Neural progenitor cell (in vitro differentiated cells): ENCODE results near the gene MAPKAPK3. TPM values are rescaled to one million over a fixed set of nuclear protein-coding genes. Genes with fewer than 3 reads are reported as not detected.

ENCODE experiments used
- DNase-seq: peaks from one replicate; pipeline ENCODE4 v3.0.0-alpha.2; 2016; ENCODE audit warnings: low spot score
- H2AFZ ChIP-seq: fragments of 200-600 bp; sonication (generic); replicated peaks from 2 replicates; pipeline ENCODE4 v1.6.1; 2016; ENCODE audit warnings: antibody characterized with exemption
- H3F3A ChIP-seq: fragments of 200-600 bp; sonication (generic); 2 replicates; pipeline ENCODE4 v1.6.1; 2016; ENCODE audit warnings: antibody characterized with exemption, low read depth
- H3K27ac ChIP-seq: fragments of 200-600 bp; sonication (generic); 2 replicates; pipeline ENCODE4 v1.5.1; 2016; ENCODE audit warnings: mild to moderate bottlenecking
- H3K27me3 ChIP-seq: fragments of 200-600 bp; sonication (generic); 2 replicates; pipeline ENCODE4 v1.6.1; 2016; ENCODE audit warnings: mild to moderate bottlenecking, moderate library complexity
- H3K36me3 ChIP-seq: fragments of 200-600 bp; sonication (generic); 2 replicates; pipeline ENCODE4 v1.5.1; 2016
- H3K4me1 ChIP-seq: fragments of 200-600 bp; sonication (generic); 2 replicates; pipeline ENCODE4 v1.6.1; 2016; ENCODE audit warnings: mixed run types
- H3K4me2 ChIP-seq: fragments of 200-600 bp; sonication (generic); 2 replicates; pipeline ENCODE4 v1.6.1; 2016
- H3K4me3 ChIP-seq: fragments of 200-600 bp; sonication (generic); 2 replicates; pipeline ENCODE4 v1.5.1; 2016
- H3K79me2 ChIP-seq: fragments of 200-600 bp; sonication (generic); 2 replicates; pipeline ENCODE4 v1.6.1; 2016; ENCODE audit warnings: low read depth
- H3K9ac ChIP-seq: fragments of 200-600 bp; sonication (generic); 2 replicates; pipeline ENCODE4 v1.6.1; 2016
- H3K9me3 ChIP-seq: fragments of 200-600 bp; sonication (generic); 2 replicates; pipeline ENCODE4 v1.5.1; 2016; ENCODE audit warnings: low read depth
- H4K20me1 ChIP-seq: fragments of 200-600 bp; sonication (generic); 2 replicates; pipeline ENCODE4 v1.6.1; 2016; ENCODE audit warnings: low read depth
- H3K27ac Mint-ChIP-seq: 3 replicates; pipeline ENCODE4 v1.8.0; 2021; ENCODE audit warnings: mixed read lengths
- H3K27me3 Mint-ChIP-seq: 2 replicates; pipeline ENCODE4 v1.8.0; 2022; ENCODE audit warnings: low read depth, mild to moderate bottlenecking, inconsistent platforms, moderate library complexity, mixed read lengths; ENCODE audit not compliant: insufficient read depth
- H3K36me3 Mint-ChIP-seq: 3 replicates; pipeline ENCODE4 v1.8.0; 2021; ENCODE audit warnings: mixed read lengths
- H3K4me1 Mint-ChIP-seq: 3 replicates; pipeline ENCODE4 v1.8.0; 2021; ENCODE audit warnings: mixed read lengths
- H3K4me3 Mint-ChIP-seq: 3 replicates; pipeline ENCODE4 v1.8.0; 2021; ENCODE audit warnings: mild to moderate bottlenecking, moderate library complexity, mixed read lengths
- H3K9me3 Mint-ChIP-seq: 3 replicates; pipeline ENCODE4 v1.8.0; 2020; ENCODE audit warnings: mixed read lengths
- EZH2 ChIP-seq: fragments of 200-600 bp; sonication (generic); IDR thresholded peaks from 2 replicates; pipeline ENCODE4 v1.6.1; 2017; ENCODE audit warnings: antibody characterized with exemption, mild to moderate bottlenecking, moderate library complexity
- EZH2phosphoT487 ChIP-seq: fragments of 200-600 bp; sonication (generic); IDR thresholded peaks from 2 replicates; pipeline ENCODE4 v1.6.1; 2017; ENCODE audit warnings: antibody characterized with exemption
- total RNA-seq: library from RNA; depleted of rRNA; stranded (reverse); fragments of >200 nt; gene quantifications from 2 replicates; pipeline ENCODE4 v1.2.3, GENCODE V29; 2015; ENCODE audit warnings: low replicate concordance
- TF ChIP-seq, protein P1 (sequence below): fragments of 200-600 bp; sonication (generic); IDR thresholded peaks from 2 replicates; pipeline ENCODE4 v1.5.1; 2017; ENCODE audit warnings: antibody characterized with exemption, mild to moderate bottlenecking

Gene MAPKAPK3
- total RNA-seq, 1 donor from 2014 or later, result 47.7 TPM

DNA sequence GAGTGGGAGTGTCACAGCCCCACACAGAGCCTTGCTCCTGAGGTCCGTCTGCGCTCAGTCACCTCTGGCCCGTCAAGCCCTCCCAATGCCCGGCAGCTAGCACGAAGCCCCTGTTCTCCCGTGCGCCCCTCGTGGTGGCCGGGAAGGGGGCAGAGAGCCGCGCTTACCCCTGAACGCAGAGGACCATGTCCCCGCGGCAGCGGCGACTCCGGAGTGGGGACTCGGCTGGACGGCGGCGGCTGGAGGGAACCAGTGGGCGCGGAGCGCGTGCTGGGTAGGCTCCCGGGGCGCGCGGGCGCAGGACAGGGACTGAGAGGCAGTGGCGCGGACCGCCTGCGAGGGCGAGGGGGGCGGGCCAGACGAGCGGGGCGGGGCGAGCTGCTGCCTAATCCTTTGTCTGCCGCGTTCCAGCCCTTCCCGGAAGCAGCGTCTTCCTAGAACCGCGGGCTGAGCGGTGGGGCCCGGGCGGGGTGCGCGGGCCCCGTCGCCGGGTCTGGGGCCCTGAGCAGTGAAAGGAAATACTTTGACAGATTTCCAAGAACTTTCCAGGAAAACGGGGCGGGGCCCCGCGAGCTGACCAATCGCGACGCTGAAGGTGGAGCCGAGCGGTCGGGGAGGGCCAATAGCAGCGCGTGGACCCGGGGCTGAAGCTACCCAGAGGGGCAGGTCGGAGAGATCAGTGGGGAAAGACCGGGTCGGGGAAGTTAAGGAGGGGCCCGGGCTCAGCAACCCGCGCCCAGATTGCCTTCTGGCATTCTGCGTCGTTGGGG, 5.3 kb upstream of the MAPKAPK3 start, which contains the start of gene CISH:
TSS of gene CISH (minus strand) at position 311 of the 770 bp plus-strand sequence. CDS start at position 187, 124 bp downstream.
- Mint-ChIP-seq H3K4me3 (peak within 1 kb of the TSS; percentile 86), H3K36me3 (no peaks in the 10 kb centered on the region), H3K4me1 (peaks cover 40% of the 10 kb centered on the region), H3K9me3 (no peaks in the 10 kb centered on the region), H3K27me3 (peaks cover 23% of the 10 kb centered on the region), H3K27ac (peak within 1 kb of the TSS; percentile 82)
- Histone ChIP-seq H3K27ac (peak within 1 kb of the TSS; percentile 73), H3K9ac (no peak within 1 kb of the TSS), H3K9me3 (no peaks in the 10 kb centered on the region), H4K20me1 (peaks cover 4% of the 10 kb centered on the region), H3K79me2 (no peaks in the 10 kb centered on the region), H2AFZ (peak within 1 kb of the TSS; percentile 79), H3K4me2 (peak within 1 kb of the TSS; percentile 80), H3F3A (peaks cover 26% of the 10 kb centered on the region), H3K36me3 (no peaks in the 10 kb centered on the region), H3K4me1 (peaks cover 17% of the 10 kb centered on the region), H3K4me3 (peak within 1 kb of the TSS; percentile 63), H3K27me3 (peaks cover 51% of the 10 kb centered on the region)
- peak; percentile 97 for DNase-seq
- TF ChIP-seq, protein P1, sequence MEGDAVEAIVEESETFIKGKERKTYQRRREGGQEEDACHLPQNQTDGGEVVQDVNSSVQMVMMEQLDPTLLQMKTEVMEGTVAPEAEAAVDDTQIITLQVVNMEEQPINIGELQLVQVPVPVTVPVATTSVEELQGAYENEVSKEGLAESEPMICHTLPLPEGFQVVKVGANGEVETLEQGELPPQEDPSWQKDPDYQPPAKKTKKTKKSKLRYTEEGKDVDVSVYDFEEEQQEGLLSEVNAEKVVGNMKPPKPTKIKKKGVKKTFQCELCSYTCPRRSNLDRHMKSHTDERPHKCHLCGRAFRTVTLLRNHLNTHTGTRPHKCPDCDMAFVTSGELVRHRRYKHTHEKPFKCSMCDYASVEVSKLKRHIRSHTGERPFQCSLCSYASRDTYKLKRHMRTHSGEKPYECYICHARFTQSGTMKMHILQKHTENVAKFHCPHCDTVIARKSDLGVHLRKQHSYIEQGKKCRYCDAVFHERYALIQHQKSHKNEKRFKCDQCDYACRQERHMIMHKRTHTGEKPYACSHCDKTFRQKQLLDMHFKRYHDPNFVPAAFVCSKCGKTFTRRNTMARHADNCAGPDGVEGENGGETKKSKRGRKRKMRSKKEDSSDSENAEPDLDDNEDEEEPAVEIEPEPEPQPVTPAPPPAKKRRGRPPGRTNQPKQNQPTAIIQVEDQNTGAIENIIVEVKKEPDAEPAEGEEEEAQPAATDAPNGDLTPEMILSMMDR, result peak; percentile 78
- TF ChIP-seq EZH2phosphoT487 (no peak), EZH2 (peak; percentile 56)

DNA sequence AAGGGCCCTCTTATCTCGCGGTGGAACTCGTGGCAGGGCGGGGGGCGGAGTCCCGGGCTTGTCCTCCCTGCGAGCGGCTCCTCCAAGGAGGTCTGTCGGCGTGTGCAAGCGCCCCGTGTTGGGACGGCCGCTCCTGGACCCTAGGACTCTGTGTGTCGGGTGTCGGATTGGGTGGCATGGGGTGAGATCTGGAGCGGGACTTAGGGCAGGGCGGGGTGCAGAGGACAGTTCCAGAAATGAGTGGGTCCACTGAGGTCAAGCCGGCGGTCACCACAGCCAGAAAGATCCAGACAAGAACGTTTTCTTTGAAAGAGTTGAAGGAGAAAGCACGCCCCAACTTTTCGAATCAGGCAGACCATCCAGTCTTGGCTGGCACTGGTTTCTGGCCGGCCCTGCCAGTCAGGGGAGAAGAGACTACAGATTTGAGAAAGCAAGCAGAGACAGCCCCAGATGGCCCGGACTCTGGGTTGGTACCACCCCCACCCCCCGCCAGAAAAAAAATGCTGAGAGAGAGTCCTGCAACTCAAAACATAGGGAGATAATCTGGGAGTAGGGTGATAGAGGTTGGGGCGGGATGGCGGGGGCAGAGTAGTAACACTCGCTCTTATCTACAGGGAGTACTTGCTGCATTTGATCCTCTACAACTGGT, 4.6 kb upstream of the MAPKAPK3 start:
- Mint-ChIP-seq H3K4me3 (peak overlapping the region; percentile 86), H3K27me3 (peaks cover 23% of the 10 kb centered on the region), H3K36me3 (no peaks in the 10 kb centered on the region), H3K4me1 (peaks cover 40% of the 10 kb centered on the region), H3K9me3 (no peaks in the 10 kb centered on the region), H3K27ac (peak overlapping the region; percentile 82)
- no peak for DNase-seq
- Histone ChIP-seq H3F3A (peaks cover 31% of the 10 kb centered on the region), H3K4me3 (peak overlapping the region; percentile 63), H3K27ac (no peak overlapping the region), H3K9me3 (no peaks in the 10 kb centered on the region), H2AFZ (peak overlapping the region; percentile 79), H3K36me3 (no peaks in the 10 kb centered on the region), H3K4me1 (peaks cover 17% of the 10 kb centered on the region), H4K20me1 (peaks cover 4% of the 10 kb centered on the region), H3K79me2 (no peaks in the 10 kb centered on the region), H3K9ac (no peak overlapping the region), H3K27me3 (peaks cover 51% of the 10 kb centered on the region), H3K4me2 (peak overlapping the region; percentile 80)
- TF ChIP-seq EZH2phosphoT487, result no peak
- TF ChIP-seq EZH2, result peak; percentile 16

DNA sequence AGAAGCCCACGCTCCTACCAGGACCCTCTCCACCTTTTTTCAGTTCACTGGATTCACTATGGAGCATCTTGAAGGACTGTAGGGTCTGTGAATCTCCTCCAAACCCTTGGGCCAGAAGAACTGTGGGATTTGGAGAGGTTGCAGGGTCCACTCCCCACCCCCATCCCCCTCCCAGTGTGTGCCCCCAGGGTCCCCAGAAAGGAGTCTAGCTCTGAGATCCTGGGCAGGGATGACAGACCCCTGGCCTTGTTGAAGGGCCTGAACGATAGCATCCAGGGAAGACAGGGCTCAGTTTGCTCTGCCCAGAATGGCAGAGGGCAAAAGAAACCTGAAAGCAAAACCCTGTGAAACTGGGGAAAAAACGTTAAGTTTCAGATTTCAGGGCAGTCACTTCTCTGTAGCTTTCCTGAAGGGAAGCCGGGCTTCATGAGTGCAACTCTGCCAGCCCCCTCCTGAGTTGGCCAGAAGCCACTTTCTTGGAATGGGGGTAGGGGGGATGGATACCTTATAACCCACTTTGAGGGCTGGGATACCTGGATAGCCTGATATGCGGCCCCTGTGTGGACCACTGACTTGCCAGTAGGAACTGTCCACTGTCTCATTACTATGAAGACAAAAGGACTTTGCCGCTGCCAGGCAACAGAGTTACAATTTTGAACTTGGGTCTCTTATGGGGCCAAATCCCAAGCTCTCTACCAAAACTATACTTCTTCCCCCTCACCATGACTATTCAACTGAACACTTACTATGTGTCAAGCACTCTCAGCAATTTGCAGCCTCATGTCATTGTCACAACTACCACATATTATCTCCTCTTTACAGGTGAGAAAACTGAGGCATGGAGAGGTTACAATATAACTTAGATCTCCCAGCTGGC, 3.7 kb upstream of the MAPKAPK3 start:
- Mint-ChIP-seq H3K27me3 (peaks cover 28% of the 10 kb centered on the region), H3K4me1 (peaks cover 43% of the 10 kb centered on the region), H3K4me3 (peak overlapping the region; percentile 86), H3K36me3 (no peaks in the 10 kb centered on the region), H3K9me3 (no peaks in the 10 kb centered on the region), H3K27ac (no peak overlapping the region)
- Histone ChIP-seq H3K79me2 (peaks cover 8% of the 10 kb centered on the region), H3K4me1 (peaks cover 25% of the 10 kb centered on the region), H3K27ac (no peak overlapping the region), H3K27me3 (peaks cover 51% of the 10 kb centered on the region), H3F3A (peaks cover 34% of the 10 kb centered on the region), H3K9me3 (no peaks in the 10 kb centered on the region), H3K4me3 (no peak overlapping the region), H3K9ac (no peak overlapping the region), H2AFZ (no peak overlapping the region), H4K20me1 (peaks cover 4% of the 10 kb centered on the region), H3K36me3 (no peaks in the 10 kb centered on the region), H3K4me2 (peak overlapping the region; percentile 80)
- no peak for DNase-seq
- TF ChIP-seq EZH2 (no peak), EZH2phosphoT487 (no peak)
- TF ChIP-seq, protein P1, result no peak
